Caco-2 (cell line): ENCODE measurements around the gene A1CF. TPM values are rescaled to one million over a fixed set of nuclear protein-coding genes. Genes with fewer than 3 reads are reported as not detected.
A peak's percentile ranks its signal among the peaks of the same experiment; 100 is the strongest.

Experiments
- BruUV-seq: library from RNA; stranded (reverse); fragments of 400-500 nt; replicated peaks from 2 replicates; lab custom pipeline; 2021; lab: Mats Ljungman, UMichigan
- CTCF ChIA-PET: fragments of 300-600 bp; sonication (Branson Sonifier 250); formaldehyde crosslinking; loops from one replicate; lab custom pipeline; 2022; ENCODE audit warnings: antibody characterized with exemption; lab: Charles Lee
- POLR2A ChIA-PET: fragments of 300-600 bp; sonication (Branson Sonifier 250); formaldehyde crosslinking; loops from one replicate; lab custom pipeline; 2022; ENCODE audit warnings: antibody characterized with exemption; lab: Charles Lee
- DNase-seq, 2 experiments: peaks; one replicate each; pipeline versions ENCODE4 v3.0.0 to v3.0.0-alpha.2; 2020 to 2022
- H3K27me3 ChIP-seq: replicated peaks from 2 replicates; pipeline ENCODE4 v1.6.0; 2011; ENCODE audit warnings: low read length; ENCODE audit not compliant: control insufficient read depth, insufficient read depth
- H3K36me3 ChIP-seq: 2 replicates; pipeline ENCODE4 v1.5.1; 2011; ENCODE audit warnings: low read length; ENCODE audit not compliant: control insufficient read depth, insufficient read depth
- H3K4me1 ChIP-seq: fragments of 250-450 bp; sonication (Bioruptor Pico); 2 replicates; pipeline ENCODE4 v1.5.1; 2020; ENCODE audit warnings: mild to moderate bottlenecking
- H3K4me3 ChIP-seq: 2 replicates; pipeline ENCODE4 v1.5.1; 2011; ENCODE audit warnings: low read depth, mild to moderate bottlenecking, control low read depth, low read length
- H3K9me3 ChIP-seq: fragments of 250-450 bp; sonication (Bioruptor Pico); 2 replicates; pipeline ENCODE4 v1.5.1; 2020; ENCODE audit warnings: mild to moderate bottlenecking, moderate library complexity
- H3K27ac Mint-ChIP-seq: one replicate; pipeline ENCODE4 v1.8.0; 2022; ENCODE audit warnings: mixed read lengths; ENCODE audit not compliant: unreplicated experiment
- H3K27me3 Mint-ChIP-seq: one replicate; pipeline ENCODE4 v1.8.0; 2022; ENCODE audit warnings: mixed read lengths; ENCODE audit not compliant: insufficient read depth, unreplicated experiment
- H3K36me3 Mint-ChIP-seq: one replicate; pipeline ENCODE4 v1.8.0; 2022; ENCODE audit warnings: mild to moderate bottlenecking, mixed read lengths; ENCODE audit not compliant: insufficient read depth, unreplicated experiment
- H3K4me1 Mint-ChIP-seq: one replicate; pipeline ENCODE4 v1.8.0; 2022; ENCODE audit warnings: low read depth, mixed read lengths; ENCODE audit not compliant: unreplicated experiment
- H3K4me3 Mint-ChIP-seq: one replicate; pipeline ENCODE4 v1.8.0; 2022; ENCODE audit warnings: mild to moderate bottlenecking, moderate library complexity, mixed read lengths; ENCODE audit not compliant: unreplicated experiment
- H3K9me3 Mint-ChIP-seq: one replicate; pipeline ENCODE4 v1.8.0; 2022; ENCODE audit warnings: mixed read lengths; ENCODE audit not compliant: unreplicated experiment
- intact Hi-C: fragments of 100-400 bp; cut with micrococcal nuclease; formaldehyde crosslinking; loops from one replicate; pipeline ENCODE4 v1.10.0; 2022; ENCODE audit not compliant: unreplicated experiment
- total RNA-seq: library from RNA; stranded (reverse); gene quantifications from 2 replicates; pipeline ENCODE4 v1.2.3, GENCODE V29; 2022
- TF ChIP-seq, protein P1 (sequence below), 2 experiments: fragments of 200-600 bp in 1 of 2; IDR thresholded peaks; 1 replicate in 1 of 2; 2 replicates in 1 of 2; pipeline versions ENCODE4 v1.5.1 to v1.8.0; 2011 to 2022; ENCODE audit warnings: antibody characterized with exemption in 1 of 2, control low read depth in 1 of 2, inconsistent platforms in 1 of 2, low read depth in 1 of 2, low read length in 1 of 2, mild to moderate bottlenecking in 1 of 2, moderate library complexity in 1 of 2; ENCODE audit not compliant: insufficient read depth in 1 of 2, severe bottlenecking in 1 of 2, unreplicated experiment in 1 of 2

Gene A1CF
- total RNA-seq, 1 experiment from 2014 or later = 29.9 TPM

DNA sequence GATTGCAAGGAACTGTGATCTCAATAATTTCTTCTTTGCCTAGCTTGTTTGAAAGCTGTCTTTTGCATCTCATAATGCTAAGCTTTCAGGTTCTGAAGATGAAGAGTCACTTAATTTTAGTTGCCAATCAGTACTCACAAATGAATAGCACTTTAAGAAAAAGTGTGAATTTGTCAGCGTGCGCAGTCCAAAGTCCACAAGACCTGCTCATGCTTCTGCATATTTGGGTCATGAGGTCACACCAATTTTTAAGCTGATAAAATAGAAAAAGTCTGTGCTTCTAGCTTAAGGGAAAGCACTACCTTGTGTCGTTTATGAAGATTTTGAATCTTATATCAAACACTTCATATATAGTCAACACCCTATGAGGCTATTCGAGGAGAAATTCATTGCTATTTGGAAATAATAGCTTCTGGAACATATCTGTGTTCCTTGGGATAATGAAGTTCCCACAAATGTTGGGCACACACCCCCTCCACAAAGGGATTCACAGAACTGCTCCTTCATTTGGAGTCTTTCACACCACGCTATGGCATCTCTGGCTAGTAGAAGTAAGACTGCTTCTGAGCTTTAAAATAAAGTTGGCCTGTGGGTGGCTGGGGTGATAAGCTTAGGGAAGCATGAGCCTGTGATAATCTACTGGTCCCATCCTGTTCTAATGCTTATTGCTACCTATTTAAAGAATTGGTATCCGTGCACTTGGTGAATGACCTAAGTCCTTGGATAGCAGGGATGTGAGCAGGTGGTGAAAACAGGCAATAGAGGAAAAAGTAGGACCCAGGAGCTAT is 33.3 kb downstream of the A1CF start:
- ChIA-PET CTCF (interaction anchor here (1.1 kb wide), 1 partner anchor 63 kb away, joined by 3 read pairs; no protein-coding TSS in a partner anchor), POLR2A (interaction anchor here (0.6 kb wide), 2 partner anchors 8 to 30 kb away, joined by 3 read pairs; no protein-coding TSS in a partner anchor)
- peaks cover 49% of the 10 kb centered on the region for H3K4me1 Mint-ChIP-seq
- Histone ChIP-seq H3K9me3 (no peaks in the 10 kb centered on the region), H3K4me1 (peaks cover 70% of the 10 kb centered on the region), H3K4me3 (no peak overlapping the region), H3K27me3 (no peaks in the 10 kb centered on the region), H3K36me3 (no peaks in the 10 kb centered on the region)
- H3K4me3 Mint-ChIP-seq = peak overlapping the region; percentile 40
- H3K27me3 Mint-ChIP-seq = no peaks in the 10 kb centered on the region
- peak overlapping the region; percentile 59 for H3K27ac Mint-ChIP-seq
- peaks cover 11% of the 10 kb centered on the region for H3K36me3 Mint-ChIP-seq
- intact Hi-C loops = no loop called here
- TF ChIP-seq, protein P1, sequence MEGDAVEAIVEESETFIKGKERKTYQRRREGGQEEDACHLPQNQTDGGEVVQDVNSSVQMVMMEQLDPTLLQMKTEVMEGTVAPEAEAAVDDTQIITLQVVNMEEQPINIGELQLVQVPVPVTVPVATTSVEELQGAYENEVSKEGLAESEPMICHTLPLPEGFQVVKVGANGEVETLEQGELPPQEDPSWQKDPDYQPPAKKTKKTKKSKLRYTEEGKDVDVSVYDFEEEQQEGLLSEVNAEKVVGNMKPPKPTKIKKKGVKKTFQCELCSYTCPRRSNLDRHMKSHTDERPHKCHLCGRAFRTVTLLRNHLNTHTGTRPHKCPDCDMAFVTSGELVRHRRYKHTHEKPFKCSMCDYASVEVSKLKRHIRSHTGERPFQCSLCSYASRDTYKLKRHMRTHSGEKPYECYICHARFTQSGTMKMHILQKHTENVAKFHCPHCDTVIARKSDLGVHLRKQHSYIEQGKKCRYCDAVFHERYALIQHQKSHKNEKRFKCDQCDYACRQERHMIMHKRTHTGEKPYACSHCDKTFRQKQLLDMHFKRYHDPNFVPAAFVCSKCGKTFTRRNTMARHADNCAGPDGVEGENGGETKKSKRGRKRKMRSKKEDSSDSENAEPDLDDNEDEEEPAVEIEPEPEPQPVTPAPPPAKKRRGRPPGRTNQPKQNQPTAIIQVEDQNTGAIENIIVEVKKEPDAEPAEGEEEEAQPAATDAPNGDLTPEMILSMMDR (IDR thresholded peaks at IDR 0.05; ENCODE audit: insufficient read depth in 1 of 2, low read depth in 1 of 2, low read length in 1 of 2, severe bottlenecking in 1 of 2, unreplicated experiment in 1 of 2) = no peak
- peak; percentile 40 to 51 for DNase-seq
- no TSS peak for BruUV-seq
- no peaks in the 10 kb centered on the region for H3K9me3 Mint-ChIP-seq

DNA sequence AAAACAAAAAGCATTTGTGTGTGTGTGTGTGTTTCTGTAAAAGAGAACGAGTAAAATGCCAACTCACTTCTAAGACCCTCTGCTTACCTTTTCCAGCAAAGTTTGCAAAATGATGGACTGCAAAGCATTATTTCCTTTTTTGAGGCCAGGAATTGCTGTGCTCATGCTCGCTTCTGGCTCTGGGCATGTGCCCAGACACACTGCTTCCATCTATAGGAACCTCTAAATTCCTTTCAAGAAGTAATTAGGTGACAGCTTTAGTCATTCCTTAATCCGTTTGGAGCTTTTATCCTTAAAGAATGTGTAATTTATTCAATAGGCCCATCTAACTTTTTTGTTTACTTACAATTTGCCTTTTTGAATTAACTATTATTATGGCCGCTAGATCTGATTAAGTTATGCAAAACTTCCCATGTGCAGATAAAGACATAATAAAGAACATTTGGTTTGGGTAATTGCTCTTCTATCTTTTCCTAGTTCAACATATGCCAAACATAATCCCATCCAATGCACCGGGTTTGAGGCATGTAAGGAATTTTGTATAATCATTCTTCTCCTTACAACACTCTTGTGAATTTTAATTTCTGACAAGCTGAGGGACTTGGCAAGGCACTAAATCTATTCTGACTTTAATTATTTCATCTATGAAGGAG is 34.7 kb downstream of the A1CF start:
- Histone ChIP-seq H3K4me3 (no peak overlapping the region), H3K27me3 (no peaks in the 10 kb centered on the region), H3K4me1 (peaks cover 57% of the 10 kb centered on the region), H3K36me3 (no peaks in the 10 kb centered on the region), H3K9me3 (no peaks in the 10 kb centered on the region)
- TF ChIP-seq, protein P1 (IDR thresholded peaks at IDR 0.05; ENCODE audit: insufficient read depth in 1 of 2, low read depth in 1 of 2, low read length in 1 of 2, severe bottlenecking in 1 of 2, unreplicated experiment in 1 of 2) = no peak
- no peak overlapping the region for H3K4me3 Mint-ChIP-seq
- POLR2A ChIA-PET = interaction anchor here (0.5 kb wide), 1 partner anchor 38 kb away, joined by 4 read pairs; no protein-coding TSS in a partner anchor
- CTCF ChIA-PET = no interaction called here
- no peaks in the 10 kb centered on the region for H3K9me3 Mint-ChIP-seq
- peaks cover 11% of the 10 kb centered on the region for H3K36me3 Mint-ChIP-seq
- intact Hi-C loops = no loop called here
- peak overlapping the region; percentile 59 for H3K27ac Mint-ChIP-seq
- no TSS peak for BruUV-seq
- peaks cover 42% of the 10 kb centered on the region for H3K4me1 Mint-ChIP-seq
- H3K27me3 Mint-ChIP-seq = no peaks in the 10 kb centered on the region
- DNase-seq = no peak

DNA sequence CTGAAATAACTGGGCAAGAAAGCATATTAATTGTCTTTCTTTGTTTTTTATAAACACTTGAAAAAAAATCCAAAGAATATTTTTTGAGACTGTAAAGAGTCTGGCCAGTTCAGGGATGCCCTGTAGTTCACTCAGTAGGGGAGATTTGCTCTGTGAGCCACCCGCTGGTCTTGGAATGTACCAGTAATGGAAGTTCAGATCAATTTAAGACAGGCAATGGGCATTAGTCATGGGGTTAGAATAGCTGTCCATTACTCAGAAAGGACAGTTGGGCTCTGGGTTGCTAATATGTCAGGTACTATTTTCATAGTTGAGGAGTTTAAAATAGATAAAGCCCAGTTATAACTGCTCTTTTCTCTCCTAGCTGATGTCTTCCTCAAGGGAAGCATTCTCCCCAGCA is 38.7 kb downstream of the A1CF start:
- no peak for DNase-seq
- H3K4me3 Mint-ChIP-seq = no peak overlapping the region
- intact Hi-C loops = no loop called here
- H3K27ac Mint-ChIP-seq = no peak overlapping the region
- Histone ChIP-seq H3K4me1 (peaks cover 20% of the 10 kb centered on the region), H3K4me3 (no peak overlapping the region), H3K36me3 (no peaks in the 10 kb centered on the region), H3K9me3 (no peaks in the 10 kb centered on the region), H3K27me3 (no peaks in the 10 kb centered on the region)
- BruUV-seq = no TSS peak
- peaks cover 12% of the 10 kb centered on the region for H3K4me1 Mint-ChIP-seq
- H3K27me3 Mint-ChIP-seq = no peaks in the 10 kb centered on the region
- CTCF ChIA-PET = no interaction called here
- H3K36me3 Mint-ChIP-seq = peaks cover 4% of the 10 kb centered on the region
- POLR2A ChIA-PET = no interaction called here
- no peaks in the 10 kb centered on the region for H3K9me3 Mint-ChIP-seq
- TF ChIP-seq, protein P1 (IDR thresholded peaks at IDR 0.05; ENCODE audit: insufficient read depth in 1 of 2, low read depth in 1 of 2, low read length in 1 of 2, severe bottlenecking in 1 of 2, unreplicated experiment in 1 of 2) = no peak
